ENCODE data around the gene MLST8. TPM values are rescaled to one million over a fixed set of nuclear protein-coding genes. Genes with fewer than 3 reads are reported as not detected.

The MLST8 gene
- total and polyA plus RNA-seq, 2 of the 8 experiments (the other 6 are each of a cell fraction or from before 2014, with no cell fraction given), result 67.6 to 321 TPM

DNA sequence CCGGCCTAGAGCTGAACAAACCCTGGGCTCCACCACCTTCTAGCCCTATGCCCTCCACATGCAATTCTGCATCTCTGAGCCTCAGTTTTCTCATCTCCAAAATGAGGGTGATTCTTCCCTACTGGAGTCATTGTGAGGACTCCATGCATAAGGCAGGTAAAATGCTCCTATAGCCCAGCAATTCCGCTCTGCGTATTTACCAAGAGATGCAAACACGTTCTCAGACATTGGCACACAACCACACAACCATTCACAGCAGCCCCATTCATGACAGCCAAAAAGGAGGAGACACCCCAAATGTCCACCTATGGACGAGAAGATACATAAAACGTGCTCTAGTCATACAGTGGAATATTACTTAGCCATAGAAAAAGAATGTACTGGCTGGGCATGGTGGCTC, 4.9 kb upstream of the MLST8 start:
- CTCF ChIA-PET (ENCODE audit: partially characterized antibody), result interaction anchor here (1.4 to 2.0 kb wide), 3 partner anchors 8 to 51 kb away, joined by 5 to 7 read pairs (median 6); partner anchors contain the start of gene ECI1
- POLR2A ChIA-PET (ENCODE audit: partially characterized antibody), result interaction anchor here (0.7 to 6.9 kb wide), 10 partner anchors 9 to 309 kb away, joined by 3 to 63 read pairs (median 4); partner anchors contain the start of genes BRICD5, ECI1 and TRAF7
- H3K23me2 ChIP-seq (ENCODE audit: low read depth, low read length), result peaks cover 12% of the 10 kb centered on the region; the same call in 1 of the 2 replicates

More for the DNA sequence above, 4.9 kb upstream of the MLST8 start:
- Histone ChIP-seq H2AK5ac (ENCODE audit: low read depth, low read length) (no peak overlapping the region), H2BK20ac (ENCODE audit: low read length) (no peak overlapping the region), H3K18ac (ENCODE audit: extremely low read depth, low read length) (no peak overlapping the region), H3K14ac (ENCODE audit: insufficient read length) (no peak overlapping the region), H3K9me3 (ENCODE audit: insufficient read depth in 2 of 2, low read depth in 1 of 2, low read length in 1 of 2) (no peaks in the 10 kb centered on the region), H3K4me2 (ENCODE audit: insufficient read depth in 1 of 2, low read depth in 2 of 2, low read length in 2 of 2) (no peak overlapping the region), H2BK120ac (replicated peaks; ENCODE audit: low read depth, low read length) (no peak overlapping the region), H3K4ac (replicated peaks; ENCODE audit: insufficient read length, low read depth, low read length) (no peak overlapping the region), H2AFZ (ENCODE audit: low read length) (no peak overlapping the region), H4K91ac (replicated peaks; ENCODE audit: insufficient read length, low read length) (no peak overlapping the region), H4K20me1 (replicated peaks in 1 of 2; ENCODE audit: control insufficient read depth in 1 of 2, insufficient read depth in 2 of 2, low read length in 2 of 2) (peaks cover 0 to 3% of the 10 kb centered on the region in 2 experiments), H3K23ac (ENCODE audit: insufficient read length) (no peak overlapping the region), H4K8ac (ENCODE audit: extremely low read depth, insufficient read depth, low read length) (no peak overlapping the region), H3K56ac (replicated peaks; ENCODE audit: insufficient read length, low read depth, low read length) (no peak overlapping the region), H3K9ac (replicated peaks in 1 of 4; ENCODE audit: extremely low read depth in 1 of 4, low read depth in 3 of 4, low read length in 3 of 4) (no peak overlapping the region), H3K79me1 (ENCODE audit: low read depth, low read length) (no peaks in the 10 kb centered on the region), H3K4me1 (replicated peaks in 1 of 4; ENCODE audit: control insufficient read depth in 3 of 4, insufficient read depth in 4 of 4, low read length in 3 of 4) (peaks cover 0 to 9% (median 5%) of the 10 kb centered on the region in 4 experiments; a peak in 5 of 7 replicates), H3K79me2 (ENCODE audit: control insufficient read depth in 1 of 2, insufficient read depth in 2 of 2, low read length in 2 of 2) (no peaks in the 10 kb centered on the region), H2BK15ac (ENCODE audit: low read length) (no peak overlapping the region), H4K5ac (ENCODE audit: insufficient read length, low read depth, low read length) (no peak overlapping the region), H3K36me3 (ENCODE audit: control insufficient read depth in 2 of 4, insufficient read depth in 4 of 4, low read length in 3 of 4) (no peaks in the 10 kb centered on the region), H2BK5ac (ENCODE audit: low read depth, low read length) (no peak overlapping the region), H2BK12ac (ENCODE audit: low read depth, low read length) (no peak overlapping the region), H3K4me3 (ENCODE audit: extremely low read depth in 1 of 4, insufficient read depth in 2 of 4, low read depth in 3 of 4, low read length in 4 of 4) (no peak overlapping the region), H3K27ac (ENCODE audit: low read depth, low read length) (no peak overlapping the region), H3K27me3 (replicated peaks in 1 of 4; ENCODE audit: control insufficient read depth in 3 of 4, extremely low read depth in 1 of 4, insufficient read depth in 3 of 4, low read length in 3 of 4) (peaks cover 4 to 34% (median 23%) of the 10 kb centered on the region in 4 experiments)
- TF ChIP-seq POU5F1 (IDR thresholded peaks at IDR 0.05; ENCODE audit: low read depth, low read length), result no peak
- no peak for TF ChIP-seq EGR1 (IDR thresholded peaks at IDR 0.05; ENCODE audit: borderline replicate concordance, low read depth, low read length)
- TF ChIP-seq CTBP2 (IDR thresholded peaks at IDR 0.05; ENCODE audit: borderline replicate concordance, insufficient read depth, insufficient read length, low read length), result no peak
- TF ChIP-seq SIX5 (IDR thresholded peaks at IDR 0.05; ENCODE audit: low read depth, low read length), result no peak
- no peak for TF ChIP-seq POLR2AphosphoS5 (IDR thresholded peaks at IDR 0.05; ENCODE audit: low read depth, low read length)
- no peak for TF ChIP-seq MAFK (IDR thresholded peaks at IDR 0.05; ENCODE audit: low read depth, low read length)
- DNase-seq (ENCODE audit: low read depth in 1 of 2, low spot score in 2 of 2), result no peak
- WGBS, 2 experiments (ENCODE audit: extremely low coverage in 1 of 2, insufficient coverage in 1 of 2, insufficient read length in 1 of 2, insufficient replicate concordance in 2 of 2, low coverage in 1 of 2, low lambda C conversion rate in 2 of 2, missing lambda C conversion rate in 1 of 2), result 85% methylated on average over 6 of the region's 6 CpGs; no CpG with 5 or more reads in 1 of the 2 experiments
- no peak for FAIRE-seq

Data from H1 (cell line).